Glutamatergic neuron (in vitro differentiated cells): Measurements from ENCODE around the gene PTPRM. TPM values are rescaled to one million over a fixed set of nuclear protein-coding genes. Genes with fewer than 3 reads are reported as not detected.

Experiments used
- DNase-seq: peaks from one replicate; pipeline ENCODE4 v3.0.0; 2022
- H3K27ac Mint-ChIP-seq: one replicate; pipeline ENCODE4 v1.8.0; 2020; ENCODE audit warnings: mild to moderate bottlenecking, mixed read lengths, inconsistent platforms; ENCODE audit not compliant: unreplicated experiment
- H3K27me3 Mint-ChIP-seq: one replicate; pipeline ENCODE4 v1.8.0; 2020; ENCODE audit warnings: mild to moderate bottlenecking, moderate library complexity, mixed read lengths, inconsistent platforms; ENCODE audit not compliant: unreplicated experiment
- H3K36me3 Mint-ChIP-seq: one replicate; pipeline ENCODE4 v1.8.0; 2020; ENCODE audit warnings: mild to moderate bottlenecking, mixed read lengths, inconsistent platforms; ENCODE audit not compliant: unreplicated experiment
- H3K4me1 Mint-ChIP-seq: one replicate; pipeline ENCODE4 v1.8.0; 2020; ENCODE audit warnings: mild to moderate bottlenecking, low read depth, mixed read lengths, inconsistent platforms; ENCODE audit not compliant: unreplicated experiment
- H3K4me3 Mint-ChIP-seq: one replicate; pipeline ENCODE4 v1.8.0; 2020; ENCODE audit warnings: mild to moderate bottlenecking, mixed read lengths, inconsistent platforms; ENCODE audit not compliant: unreplicated experiment
- H3K9me3 Mint-ChIP-seq: one replicate; pipeline ENCODE4 v1.8.0; 2020; ENCODE audit warnings: mild to moderate bottlenecking, moderate library complexity, mixed read lengths, inconsistent platforms; ENCODE audit not compliant: unreplicated experiment
- total RNA-seq: library from RNA; stranded (reverse); fragmentation: NEBNext Ultra II Directional; extraction: Animal tissue kit (Norgen Biotek cat#: 25700); gene quantifications from one replicate; pipeline ENCODE4 v1.2.1, GENCODE V29; 2021; ENCODE audit not compliant: unreplicated experiment
- TF ChIP-seq, protein P1 (sequence below): fragments of 200-600 bp; sonication (generic); IDR thresholded peaks from one replicate; pipeline ENCODE4 v1.5.0; 2021; ENCODE audit not compliant: partially characterized antibody, unreplicated experiment

Gene PTPRM
- total RNA-seq, 1 donor from 2014 or later = 23.9 TPM

DNA sequence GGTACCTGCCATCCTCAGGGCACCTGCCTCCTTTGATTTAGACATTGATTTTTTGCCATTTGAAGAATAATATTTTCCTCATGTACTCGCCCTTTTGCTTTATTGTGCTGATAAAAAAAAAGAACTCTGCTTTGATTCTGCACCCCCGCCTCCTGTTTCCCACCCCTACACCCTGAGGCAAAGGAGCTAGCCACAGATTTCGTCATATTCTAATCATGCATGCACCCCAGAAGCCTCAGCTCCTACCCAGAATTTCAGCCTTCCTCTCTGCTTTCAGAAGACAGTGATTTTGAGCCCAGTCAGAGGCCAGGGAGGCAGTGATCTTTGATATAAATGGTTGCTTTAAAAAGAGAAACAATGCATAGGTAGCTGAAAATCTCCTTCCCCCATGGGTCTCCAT lies 329.0 kb downstream of the PTPRM start:
- H3K36me3 Mint-ChIP-seq = no peaks in the 10 kb centered on the region
- no peak overlapping the region for H3K4me3 Mint-ChIP-seq
- no peak for DNase-seq
- TF ChIP-seq, protein P1, sequence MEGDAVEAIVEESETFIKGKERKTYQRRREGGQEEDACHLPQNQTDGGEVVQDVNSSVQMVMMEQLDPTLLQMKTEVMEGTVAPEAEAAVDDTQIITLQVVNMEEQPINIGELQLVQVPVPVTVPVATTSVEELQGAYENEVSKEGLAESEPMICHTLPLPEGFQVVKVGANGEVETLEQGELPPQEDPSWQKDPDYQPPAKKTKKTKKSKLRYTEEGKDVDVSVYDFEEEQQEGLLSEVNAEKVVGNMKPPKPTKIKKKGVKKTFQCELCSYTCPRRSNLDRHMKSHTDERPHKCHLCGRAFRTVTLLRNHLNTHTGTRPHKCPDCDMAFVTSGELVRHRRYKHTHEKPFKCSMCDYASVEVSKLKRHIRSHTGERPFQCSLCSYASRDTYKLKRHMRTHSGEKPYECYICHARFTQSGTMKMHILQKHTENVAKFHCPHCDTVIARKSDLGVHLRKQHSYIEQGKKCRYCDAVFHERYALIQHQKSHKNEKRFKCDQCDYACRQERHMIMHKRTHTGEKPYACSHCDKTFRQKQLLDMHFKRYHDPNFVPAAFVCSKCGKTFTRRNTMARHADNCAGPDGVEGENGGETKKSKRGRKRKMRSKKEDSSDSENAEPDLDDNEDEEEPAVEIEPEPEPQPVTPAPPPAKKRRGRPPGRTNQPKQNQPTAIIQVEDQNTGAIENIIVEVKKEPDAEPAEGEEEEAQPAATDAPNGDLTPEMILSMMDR = no peak
- H3K9me3 Mint-ChIP-seq = no peaks in the 10 kb centered on the region
- no peaks in the 10 kb centered on the region for H3K27me3 Mint-ChIP-seq
- H3K27ac Mint-ChIP-seq = no peak overlapping the region
- H3K4me1 Mint-ChIP-seq = peaks cover 13% of the 10 kb centered on the region

- Mint-ChIP-seq H3K27ac (no peak overlapping the region), H3K36me3 (no peaks in the 10 kb centered on the region), H3K27me3 (no peaks in the 10 kb centered on the region), H3K4me3 (no peak overlapping the region), H3K4me1 (peaks cover 13% of the 10 kb centered on the region), H3K9me3 (no peaks in the 10 kb centered on the region)
- TF ChIP-seq, protein P1 = no peak
- no peak for DNase-seq
Observed at GRCh38 chr18:7896805-7897518, 329.8 kb downstream of the PTPRM start.

DNA sequence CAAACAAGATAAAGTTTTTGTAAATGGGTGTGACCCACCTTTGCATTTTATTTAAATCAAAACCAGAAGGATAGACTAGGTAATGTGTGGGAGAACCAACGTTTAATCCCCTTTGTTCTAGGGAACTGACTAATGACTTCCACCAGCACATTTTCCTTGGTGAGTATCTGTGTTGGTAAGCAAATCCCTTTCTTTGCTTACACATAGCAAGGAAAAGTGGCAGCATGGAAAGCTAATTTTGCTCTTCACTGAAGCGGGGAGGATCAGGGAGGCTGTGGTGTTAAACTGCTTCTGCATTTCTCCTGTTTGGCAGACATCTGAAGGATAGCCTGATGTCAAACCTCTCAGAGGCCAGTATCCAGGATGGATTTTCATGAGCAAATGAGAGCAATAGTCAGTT lies 331.1 kb downstream of the PTPRM start:
- H3K27me3 Mint-ChIP-seq = no peaks in the 10 kb centered on the region
- H3K4me3 Mint-ChIP-seq = no peak overlapping the region
- peaks cover 13% of the 10 kb centered on the region for H3K4me1 Mint-ChIP-seq
- no peak overlapping the region for H3K27ac Mint-ChIP-seq
- no peaks in the 10 kb centered on the region for H3K36me3 Mint-ChIP-seq
- TF ChIP-seq, protein P1 = no peak
- no peak for DNase-seq
- H3K9me3 Mint-ChIP-seq = no peaks in the 10 kb centered on the region

- Mint-ChIP-seq H3K27ac (no peak overlapping the region), H3K27me3 (no peaks in the 10 kb centered on the region), H3K36me3 (no peaks in the 10 kb centered on the region), H3K9me3 (no peaks in the 10 kb centered on the region), H3K4me3 (no peak overlapping the region), H3K4me1 (peaks cover 13% of the 10 kb centered on the region)
- TF ChIP-seq, protein P1 = no peak
- no peak for DNase-seq
Observed at GRCh38 chr18:7899078-7899477, 332.0 kb downstream of the PTPRM start.

DNA sequence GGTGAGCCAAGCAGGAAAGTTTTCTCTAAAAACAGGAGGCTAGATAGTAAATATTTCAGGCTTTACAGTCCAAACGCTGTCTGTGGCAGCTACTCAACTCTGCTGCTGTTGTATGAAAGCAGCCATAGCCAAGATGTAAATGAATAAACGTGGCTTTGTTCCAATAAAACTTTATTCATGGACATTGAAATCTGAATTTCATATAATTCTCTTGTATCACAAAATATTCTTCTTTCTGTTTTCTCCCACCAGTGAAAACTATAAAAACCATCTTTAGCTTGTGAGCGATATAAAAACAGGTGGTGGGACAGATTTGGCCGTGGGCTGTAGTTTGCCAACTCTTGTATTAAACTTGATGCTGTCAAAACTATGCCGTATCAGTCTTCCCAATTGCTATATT lies 333.0 kb downstream of the PTPRM start:
- TF ChIP-seq, protein P1 = no peak
- no peaks in the 10 kb centered on the region for H3K9me3 Mint-ChIP-seq
- H3K27me3 Mint-ChIP-seq = no peaks in the 10 kb centered on the region
- no peaks in the 10 kb centered on the region for H3K36me3 Mint-ChIP-seq
- H3K4me1 Mint-ChIP-seq = peaks cover 13% of the 10 kb centered on the region
- no peak overlapping the region for H3K27ac Mint-ChIP-seq
- DNase-seq = no peak
- H3K4me3 Mint-ChIP-seq = no peak overlapping the region
